HG03025 (cell line): ENCODE measurements around the gene CABP7.

ENCODE experiments used
- ATAC-seq: cut with Tn5 transposase; IDR thresholded peaks from one replicate; pipeline ENCODE4 v1.9.1; 2021; ENCODE audit warnings: mild to moderate bottlenecking, moderate library complexity; ENCODE audit not compliant: unreplicated experiment, low FRiP score

CABP7 gene

DNA sequence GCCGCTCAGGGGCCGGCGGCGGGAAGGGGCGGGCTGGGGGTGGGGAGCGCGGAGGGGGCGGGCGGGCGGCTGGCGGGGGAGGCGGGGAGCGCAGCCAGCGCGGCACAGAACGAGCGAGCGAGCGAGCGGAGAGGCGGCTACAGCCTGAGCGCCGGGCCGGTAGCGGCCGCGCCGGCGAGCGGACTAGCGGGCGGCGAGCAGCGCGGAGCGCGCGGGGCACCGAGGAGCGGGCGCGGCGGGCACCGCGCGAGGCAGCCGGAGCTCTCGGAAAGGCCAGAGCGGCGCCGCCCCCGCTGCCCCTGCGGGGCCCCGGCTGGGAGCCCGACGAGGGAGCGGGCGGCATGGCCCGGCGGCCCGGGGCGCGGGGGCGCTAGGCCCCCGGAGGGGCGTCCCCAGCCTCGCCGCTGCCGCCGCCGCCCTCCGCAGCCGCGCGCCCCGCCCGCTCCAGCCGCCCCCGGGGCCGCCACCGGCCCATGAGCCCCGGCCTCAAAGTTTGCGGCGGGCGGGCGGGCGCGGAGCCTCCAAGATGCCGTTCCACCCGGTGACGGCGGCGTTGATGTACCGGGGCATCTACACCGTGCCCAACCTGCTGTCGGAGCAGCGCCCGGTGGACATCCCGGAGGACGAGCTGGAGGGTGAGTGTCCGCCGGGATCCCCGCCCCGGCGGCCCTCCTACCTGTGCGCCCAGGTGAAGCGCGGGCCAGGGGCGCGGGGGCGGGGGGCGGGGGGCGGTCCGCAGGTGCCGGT, at the start of gene CABP7:
Gene CABP7 (plus strand): TSS at position 105 of the 747 bp plus-strand sequence. CDS start 422 bp downstream, at position 527.
- ATAC-seq, result no peak

- no peak for ATAC-seq
Measured at GRCh38 chr22:29670626-29671025, 49.2 kb upstream of the CABP7 start.

DNA sequence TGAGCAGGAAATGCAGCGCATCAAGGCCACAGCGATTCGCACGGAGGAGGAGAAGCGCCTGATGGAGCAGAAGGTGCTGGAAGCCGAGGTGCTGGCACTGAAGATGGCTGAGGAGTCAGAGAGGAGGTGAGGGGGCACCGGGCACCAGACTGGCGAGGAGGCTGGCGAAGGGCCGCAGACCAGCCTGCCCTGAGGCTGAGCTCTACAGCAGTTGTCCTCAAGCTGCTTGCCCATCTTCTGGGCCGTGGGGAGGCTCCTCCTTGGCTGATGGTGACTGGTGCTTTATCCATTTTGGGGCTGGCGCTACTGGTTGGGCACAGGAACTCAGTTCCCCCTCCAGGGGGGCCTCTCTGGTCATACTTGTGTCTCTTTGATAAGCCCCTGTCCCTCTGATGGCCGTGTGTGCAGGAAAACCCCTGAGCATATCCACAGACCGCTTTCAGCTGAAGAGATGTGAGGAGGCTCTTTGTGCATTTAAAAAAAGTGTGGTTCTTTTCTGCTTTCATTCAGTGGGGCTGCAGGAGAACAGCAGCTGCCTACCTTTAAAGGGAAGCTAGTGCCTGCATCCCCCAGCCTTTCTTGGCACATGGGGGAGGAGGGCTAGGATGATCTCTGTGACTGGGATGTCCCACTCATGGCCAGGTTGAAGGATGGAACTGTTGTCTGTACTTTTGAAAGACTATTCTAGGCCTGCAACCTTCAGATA, 46.3 kb upstream of the CABP7 start:
- ATAC-seq, result no peak

DNA sequence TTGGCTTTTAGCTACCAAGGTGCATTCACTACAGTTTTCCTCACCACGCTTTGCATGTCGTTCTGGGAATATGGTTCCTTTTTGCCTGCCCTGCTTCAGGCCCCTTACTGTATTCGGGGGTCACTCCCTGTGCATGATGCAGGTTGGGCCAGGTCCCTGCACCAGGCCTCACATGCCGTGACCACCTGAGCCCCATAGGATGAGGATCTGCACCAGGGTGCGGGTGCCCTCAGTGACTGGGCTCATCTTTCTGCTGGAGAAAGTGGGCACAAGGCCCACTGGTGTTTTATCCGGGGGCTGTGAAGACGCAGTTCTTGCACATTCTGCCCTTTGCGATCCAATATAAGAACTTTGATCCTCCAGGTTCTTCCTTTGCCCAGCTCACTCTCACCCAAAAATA, 45.7 kb upstream of the CABP7 start:
- no peak for ATAC-seq

DNA sequence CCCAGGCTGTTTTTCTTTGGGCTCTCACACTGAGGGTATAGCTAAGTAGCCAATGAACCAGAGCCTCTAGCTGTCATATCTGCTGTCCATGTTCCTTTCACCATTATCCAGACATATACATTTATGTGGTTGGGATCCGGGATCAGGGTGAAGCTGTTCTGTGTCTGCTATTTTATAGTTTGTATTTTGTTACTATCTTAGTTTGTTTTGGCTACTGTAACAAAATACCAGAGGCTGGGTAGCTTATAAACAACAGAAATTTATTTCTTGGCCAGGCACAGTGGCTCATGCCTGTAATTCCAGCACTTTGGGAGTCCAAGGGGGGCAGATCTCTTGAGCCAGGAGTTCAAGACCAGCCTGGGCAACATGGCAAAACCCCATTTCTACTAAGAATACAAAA, 40.5 kb upstream of the CABP7 start:
- ATAC-seq, result no peak

DNA sequence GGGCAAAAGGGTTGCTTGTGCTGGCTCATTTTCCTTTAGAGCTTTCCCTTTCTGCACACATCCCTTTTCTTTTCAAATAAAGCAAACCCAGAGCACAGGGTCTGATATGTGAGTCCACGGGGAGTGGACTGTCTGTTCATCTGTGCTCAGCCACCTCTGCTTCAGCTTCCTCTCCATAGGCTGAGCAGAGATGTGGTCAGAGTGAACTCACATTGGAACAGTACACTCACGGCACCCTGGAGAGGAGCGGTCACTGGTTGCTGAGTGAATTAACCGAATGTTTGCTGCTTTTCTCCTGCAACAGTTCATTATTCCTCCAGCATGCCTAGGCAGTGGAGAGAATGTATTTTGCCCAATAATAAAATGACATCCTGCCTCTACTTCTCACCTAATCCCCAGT, 36.3 kb upstream of the CABP7 start:
- no peak for ATAC-seq

DNA sequence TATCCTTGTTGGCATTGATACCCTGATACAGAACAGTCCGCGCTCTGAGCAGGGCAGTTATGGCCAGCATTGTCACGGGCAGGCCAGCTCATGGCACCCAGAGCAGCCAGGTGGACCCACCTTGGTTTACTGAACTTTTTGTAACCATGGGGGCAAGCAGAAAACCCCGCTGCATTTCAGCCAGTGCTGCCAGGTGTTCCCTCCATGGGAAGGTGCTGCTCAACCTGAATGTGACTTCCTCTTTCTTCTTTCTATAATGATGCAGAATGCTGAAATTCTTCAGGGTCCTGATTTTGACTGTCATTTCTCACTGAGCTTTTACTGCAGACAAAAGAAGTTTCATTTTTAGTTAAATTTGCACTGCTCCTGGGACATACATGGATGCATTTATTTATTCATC, 35.6 kb upstream of the CABP7 start:
- ATAC-seq, result no peak

DNA sequence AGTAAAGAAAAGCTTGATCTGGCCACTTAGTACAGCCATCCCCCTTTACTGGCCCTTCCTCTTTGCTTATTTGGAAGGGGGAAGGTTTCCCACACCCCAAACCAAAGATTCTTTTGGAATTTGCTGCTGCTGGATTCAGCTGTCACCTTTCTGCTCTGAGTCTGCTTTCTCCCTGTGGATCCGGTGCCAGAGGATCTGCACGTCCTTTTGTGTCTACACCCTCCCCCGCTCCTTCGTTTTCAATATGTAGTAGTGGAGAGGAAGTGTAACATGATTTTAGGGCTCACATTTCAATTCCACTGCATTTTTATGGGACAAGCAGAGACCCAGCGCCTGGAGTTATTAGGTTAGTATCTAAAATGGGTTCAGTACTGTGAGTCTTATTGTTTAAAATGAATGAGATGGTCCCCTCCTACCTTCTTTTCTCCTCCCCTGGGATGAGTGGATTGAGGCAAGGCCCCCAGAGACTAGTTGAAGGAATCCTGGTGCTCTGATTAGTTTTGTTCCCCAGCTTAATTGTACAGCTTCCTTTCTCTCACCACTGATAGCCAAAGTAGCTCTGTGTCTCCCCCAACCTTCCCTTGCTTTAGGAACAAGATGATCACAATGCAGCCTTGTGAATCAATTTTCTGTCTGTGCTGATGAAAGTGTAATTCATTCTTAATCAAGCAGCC, 30.5 kb upstream of the CABP7 start:
- no peak for ATAC-seq

DNA sequence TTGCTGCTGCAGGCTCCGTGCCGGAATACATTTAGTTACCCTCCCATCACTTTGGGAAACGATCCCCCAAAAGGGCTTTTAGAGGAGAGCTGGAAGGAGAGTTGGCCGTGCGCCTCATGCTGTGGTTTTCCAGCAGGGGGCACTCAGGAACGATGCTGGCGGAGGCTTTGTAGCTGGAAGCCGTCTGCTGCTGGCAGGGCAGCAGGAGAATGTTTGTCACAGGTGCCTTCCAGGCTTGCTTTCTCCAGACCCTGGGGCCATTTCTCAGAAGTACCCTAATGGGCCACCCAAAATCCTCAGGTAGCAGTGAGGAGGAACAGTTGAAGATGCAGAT, 30.0 kb upstream of the CABP7 start:
- no peak for ATAC-seq

DNA sequence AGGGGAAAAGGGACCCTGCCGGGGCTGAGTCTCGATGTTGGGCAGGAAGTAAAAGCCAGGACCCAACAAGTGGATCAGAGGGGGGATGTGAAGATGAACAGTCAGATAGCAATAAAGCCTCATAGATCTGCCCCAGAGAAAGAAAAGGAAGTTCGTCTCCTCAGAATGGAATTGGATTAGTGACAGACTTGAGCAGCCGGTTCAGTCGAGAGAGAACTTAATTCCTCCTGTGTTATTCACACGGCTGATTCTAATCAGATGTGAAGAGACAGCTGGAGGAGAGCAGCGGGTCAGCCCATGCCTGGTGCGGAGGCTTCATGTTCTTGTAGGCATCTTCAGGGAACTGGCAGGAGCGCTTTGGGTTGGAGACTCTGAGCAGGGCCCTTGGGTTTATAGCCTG, 29.3 kb upstream of the CABP7 start:
- ATAC-seq, result no peak

GRCh38 chr22:29691636-29692326, 28.0 kb upstream of the CABP7 start:
- no peak for ATAC-seq

DNA sequence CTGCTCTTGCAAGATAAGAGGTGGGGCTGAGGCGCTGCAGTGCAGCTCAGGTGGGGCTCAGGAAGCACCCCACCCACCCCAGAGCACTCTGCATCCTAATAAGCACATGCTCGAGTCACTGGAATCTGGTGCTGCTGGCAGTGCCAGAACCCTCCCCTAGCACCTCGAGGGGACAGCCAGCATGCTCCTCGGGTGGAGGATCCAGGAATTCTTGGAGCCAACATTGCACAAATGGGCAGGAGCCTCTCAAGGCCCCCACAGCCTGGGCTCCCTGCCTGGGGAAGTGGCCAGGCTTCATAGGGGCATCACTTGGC, 27.5 kb upstream of the CABP7 start:
- ATAC-seq, result no peak

GRCh38 chr22:29693161-29693560, 26.6 kb upstream of the CABP7 start:
- no peak for ATAC-seq

- no peak for ATAC-seq
Measured at GRCh38 chr22:29693671-29694070, 26.1 kb upstream of the CABP7 start.

GRCh38 chr22:29695129-29695926, 24.5 kb upstream of the CABP7 start:
- ATAC-seq, result no peak

GRCh38 chr22:29697853-29698598, 21.8 kb upstream of the CABP7 start:
- no peak for ATAC-seq

DNA sequence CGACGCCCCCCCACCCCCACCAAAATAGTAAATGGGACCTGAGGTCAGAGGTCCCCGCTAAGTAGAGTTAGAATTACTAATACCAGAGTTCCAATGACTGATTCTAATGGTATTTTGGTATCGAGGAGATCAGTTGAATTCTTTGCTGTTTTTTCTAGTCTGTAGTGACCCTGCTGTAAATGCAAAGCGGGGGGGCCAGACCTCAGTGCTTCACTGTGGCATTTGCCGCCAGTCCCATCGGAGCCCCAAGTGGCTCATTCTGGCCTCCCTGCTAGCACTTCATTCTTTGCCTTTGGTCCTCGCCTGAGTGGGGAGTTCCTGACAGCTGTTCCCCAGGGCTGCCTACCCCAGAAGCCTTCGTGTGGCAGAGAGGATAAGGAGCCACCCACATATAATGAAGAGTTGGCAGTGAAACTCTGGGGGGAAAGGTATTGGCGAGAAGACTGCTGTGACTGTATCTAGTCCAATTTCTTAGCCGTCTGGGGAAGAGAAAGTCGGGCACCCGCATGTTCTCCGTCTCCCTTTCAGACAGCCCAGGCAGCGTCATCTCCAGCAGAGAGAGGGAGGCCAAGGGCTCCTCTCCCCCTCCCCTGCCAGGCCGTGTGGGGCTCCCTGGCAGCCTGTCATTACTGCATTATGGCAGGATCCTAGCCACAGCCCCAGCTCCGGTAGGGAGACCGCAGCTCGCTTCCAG, 19.4 kb upstream of the CABP7 start:
- ATAC-seq, result no peak

DNA sequence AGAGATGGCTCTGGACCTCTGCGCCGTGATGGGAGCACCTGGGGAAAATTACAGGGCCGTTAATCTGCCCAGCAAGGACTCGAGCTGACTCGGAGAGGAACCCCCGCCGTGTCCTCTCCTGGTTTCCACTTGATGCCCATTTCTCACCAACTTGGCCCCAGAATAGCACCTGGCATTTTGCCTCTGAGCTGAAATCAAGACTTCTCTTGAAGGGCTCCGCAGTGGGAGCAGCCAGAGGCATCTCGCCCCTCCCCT, 19.0 kb upstream of the CABP7 start:
- no peak for ATAC-seq

DNA sequence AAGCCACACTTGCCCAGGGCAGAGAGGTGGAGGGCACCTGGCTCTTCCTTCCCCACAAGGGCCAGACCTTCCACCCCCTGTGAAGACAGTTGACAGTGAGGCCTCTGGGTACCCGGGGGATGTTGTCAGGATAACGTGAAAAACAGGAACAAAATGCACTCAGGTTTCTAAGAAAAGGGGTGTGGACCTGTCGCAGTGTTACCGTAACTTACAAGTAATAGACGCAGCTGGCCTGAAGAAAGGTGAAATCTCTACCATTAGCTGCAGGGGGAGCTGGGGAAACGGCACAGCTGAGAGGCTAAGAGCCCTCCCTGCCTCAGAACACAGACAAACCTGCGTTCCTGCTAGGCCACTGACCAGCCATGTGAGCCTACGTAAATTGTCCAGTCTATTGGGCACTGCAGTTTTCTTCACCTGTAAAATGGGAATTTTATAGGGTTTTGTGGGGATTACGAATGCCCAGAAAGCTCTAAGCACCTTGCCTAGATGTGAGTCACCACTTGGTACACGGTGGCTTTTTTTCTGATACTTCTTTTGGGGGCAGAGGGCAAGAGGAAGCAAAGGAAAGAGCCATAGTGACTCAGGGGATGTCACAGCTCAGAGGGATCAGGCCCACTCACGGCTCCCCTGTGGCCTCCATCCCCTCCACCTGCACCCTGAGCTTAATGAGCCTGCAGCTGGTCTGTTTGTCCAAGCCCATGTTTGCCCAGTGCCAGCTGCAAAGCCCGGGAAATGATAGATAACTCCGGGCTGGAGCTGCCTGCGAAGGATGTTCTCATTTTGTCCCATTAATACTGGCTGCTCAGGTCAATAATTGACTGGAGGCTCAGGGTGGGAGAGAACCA, 18.4 kb upstream of the CABP7 start:
- no peak for ATAC-seq
